ENCODE measurements around the gene MVP.
"Not testable (repeated sequence)": the region's sequence is repeated elsewhere in the genome, so short reads cannot be mapped to it uniquely, and the experiment has no call there.

MVP gene

DNA sequence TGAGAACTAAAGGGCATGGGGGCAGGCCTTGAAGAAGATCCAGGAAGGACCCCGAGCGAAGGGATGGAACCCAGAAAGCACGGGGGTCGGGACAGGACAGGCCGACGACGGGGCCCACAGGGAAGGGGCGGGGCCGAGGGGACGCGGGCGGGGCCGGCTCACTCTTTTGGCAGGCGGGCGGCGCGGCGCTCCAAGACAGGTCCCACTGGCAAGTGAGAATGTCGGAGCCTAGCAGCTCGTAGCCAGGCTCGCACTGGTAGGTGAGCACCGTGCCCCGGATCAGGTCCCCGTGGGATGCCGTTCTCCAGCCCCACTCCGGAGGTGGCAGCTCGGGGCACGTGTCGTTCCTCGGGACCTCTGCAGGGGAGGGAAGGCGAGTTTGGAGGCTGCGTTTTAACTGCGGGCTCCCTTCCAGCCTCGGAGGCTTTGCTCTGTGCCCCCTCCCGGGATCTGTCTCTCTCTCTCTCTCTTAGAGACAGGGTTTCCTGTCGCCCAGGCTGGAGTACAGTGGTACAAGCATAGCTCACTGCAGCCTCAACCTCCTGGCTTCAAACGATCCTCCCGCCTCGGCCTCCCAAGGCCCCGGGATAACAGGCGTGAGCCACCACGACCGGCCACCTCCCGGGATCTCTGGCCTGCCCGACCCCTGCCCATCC is 56.5 kb downstream of the MVP start:
- peak; percentile 70 for DNase-seq

DNA sequence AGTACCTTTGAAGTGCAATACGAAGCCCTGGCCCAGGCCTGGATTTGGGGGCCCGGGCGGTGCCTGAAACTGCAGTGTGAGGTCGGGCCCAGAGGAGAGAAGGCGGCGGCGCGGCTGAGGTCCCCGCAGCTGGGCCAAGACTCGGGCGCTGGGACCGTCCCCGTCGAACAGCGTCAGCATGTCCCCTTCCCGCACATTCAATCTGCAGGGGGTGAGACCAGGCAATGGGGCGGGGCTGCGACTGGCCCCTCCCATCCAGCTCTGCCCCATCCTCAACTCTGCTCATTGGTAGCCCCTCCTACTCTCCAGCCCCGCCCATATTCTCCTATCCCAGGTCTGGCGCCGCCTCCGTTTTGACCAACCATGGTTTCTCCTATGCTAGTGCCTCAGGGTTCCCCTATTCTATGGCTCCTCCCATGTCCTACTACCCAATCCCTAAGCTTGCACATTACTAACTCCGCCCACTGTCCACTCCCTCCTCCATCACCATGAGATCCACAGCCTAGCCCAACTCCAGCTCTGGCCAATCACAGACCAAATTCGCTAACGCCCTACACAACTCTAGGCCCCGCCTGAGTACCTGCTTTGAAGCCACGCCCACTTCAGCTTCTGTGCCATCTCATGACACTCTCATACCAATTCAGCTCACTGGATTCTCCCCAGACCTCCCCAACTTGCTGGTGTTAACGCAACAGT is 57.2 kb downstream of the MVP start:
- peak; percentile 92 for DNase-seq

DNA sequence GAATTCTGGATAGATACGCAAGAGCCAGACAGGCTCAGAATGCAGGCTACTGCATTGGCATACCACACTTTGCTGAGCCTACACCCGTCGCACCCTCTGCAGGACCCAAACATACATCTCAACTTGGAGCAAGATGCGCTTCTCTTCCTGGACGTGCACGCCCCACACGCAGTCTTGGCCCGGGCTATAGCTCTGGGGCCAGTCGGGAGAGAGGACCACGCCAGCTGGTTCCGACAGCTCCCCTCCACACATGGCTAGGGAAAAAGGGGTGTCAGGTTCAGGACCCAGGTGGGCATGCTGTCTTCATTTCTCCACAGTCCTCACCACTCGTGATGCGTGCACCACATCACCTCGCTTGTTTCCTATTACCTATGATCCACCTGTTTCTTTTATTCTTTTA is 57.9 kb downstream of the MVP start:
- no peak for DNase-seq

DNA sequence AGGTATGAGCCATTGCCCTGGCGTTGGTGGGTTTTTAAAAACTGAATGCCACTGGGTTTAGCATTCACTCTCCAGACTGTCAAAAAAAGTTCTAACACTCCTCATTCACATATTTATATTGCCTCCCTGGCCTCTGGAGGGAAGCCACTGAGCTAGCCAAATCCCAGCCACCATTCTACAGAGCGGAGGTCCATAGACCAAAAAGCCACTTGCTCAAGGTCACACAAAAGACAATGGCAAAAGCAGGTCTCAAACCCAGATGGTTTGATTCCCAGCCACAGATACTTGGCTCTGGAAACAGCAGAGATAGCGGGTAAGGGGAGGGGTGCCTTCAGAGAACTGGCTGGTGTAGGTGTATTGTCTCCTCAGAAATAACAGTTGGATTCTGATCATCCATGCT is 60.8 kb downstream of the MVP start:
- DNase-seq = no peak

DNA sequence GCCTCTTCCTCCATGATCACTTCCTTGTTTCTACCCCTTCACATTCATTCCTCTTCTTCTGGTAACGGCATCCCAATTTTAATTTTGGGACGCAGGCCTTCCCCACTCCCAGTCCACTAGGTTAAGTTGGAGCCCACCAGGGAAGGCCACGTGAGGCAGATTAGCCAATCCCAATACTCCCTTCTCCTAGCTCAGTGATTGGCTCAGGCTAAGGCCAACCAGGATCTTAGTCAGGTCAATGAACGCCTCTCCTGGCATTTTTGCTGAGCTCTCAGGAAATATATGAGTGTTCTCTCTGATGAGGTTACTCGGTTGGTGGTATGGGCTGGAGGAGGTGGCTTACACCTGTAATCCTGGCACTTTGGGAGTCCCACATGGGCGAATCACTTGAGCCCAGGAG is 63.7 kb downstream of the MVP start:
- no peak for DNase-seq

DNA sequence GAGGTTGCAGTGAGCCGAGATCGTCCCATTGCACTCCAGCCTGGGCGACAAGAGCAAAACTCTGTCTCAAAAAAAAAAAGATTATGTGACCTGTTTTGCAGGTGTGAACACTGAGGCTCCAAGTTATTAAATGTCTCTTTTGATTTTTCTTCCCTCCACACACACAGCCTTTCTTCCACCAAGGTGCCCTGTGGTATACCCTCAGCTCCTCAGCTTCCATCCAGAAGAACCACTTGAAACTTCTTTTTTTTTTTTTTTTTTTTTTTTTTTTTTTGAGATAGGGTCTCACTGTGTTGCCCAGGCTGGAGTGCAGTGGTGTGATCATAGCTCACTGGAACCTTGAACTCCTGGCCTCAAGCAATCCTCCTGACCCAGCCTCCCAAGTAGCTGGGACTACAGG is 69.1 kb downstream of the MVP start:
- DNase-seq = not testable (repeated sequence)

DNA sequence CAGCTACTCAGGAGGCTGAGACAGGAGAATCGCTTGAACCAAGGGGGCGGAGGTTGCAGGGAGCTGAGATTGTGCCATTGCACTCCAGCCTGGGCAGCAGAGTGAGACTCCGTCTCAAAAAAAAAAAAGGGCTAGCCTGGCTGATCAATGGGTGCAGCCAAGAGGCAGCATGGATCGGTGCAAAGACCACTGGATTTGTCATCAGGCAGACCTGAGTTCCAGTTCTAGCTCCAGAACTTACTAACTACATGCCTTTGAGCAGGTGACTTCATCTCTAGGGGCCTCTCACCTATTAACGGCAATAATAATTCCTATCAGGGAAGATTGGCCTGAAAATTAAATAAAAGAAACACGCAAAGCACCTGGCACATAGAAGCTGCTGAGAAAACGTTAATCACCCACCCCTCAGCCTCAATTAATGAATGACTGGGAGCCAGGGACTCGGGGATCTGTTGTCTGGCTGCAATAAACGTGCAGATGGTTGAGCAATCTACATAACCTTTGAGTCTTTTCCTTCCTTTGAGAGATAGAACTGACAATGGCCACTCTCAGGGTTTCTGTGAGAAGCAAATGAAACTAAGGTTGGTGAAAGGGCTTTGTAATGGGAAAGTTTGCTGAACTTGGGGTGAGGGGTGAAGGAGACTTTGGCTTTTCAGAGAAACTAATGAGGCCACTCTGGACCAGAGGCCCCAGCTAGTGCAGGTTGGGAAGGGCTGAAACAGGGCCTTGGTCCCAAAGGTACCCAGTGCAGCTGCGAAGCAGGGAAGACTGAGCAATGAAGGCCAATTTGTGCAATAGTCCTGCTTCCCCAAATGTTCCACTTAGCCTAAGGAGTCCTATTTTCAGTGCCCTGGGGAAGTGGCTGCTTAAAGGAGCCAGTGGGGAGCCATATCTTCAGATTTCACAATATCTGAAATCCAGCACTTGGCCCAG is 71.5 kb downstream of the MVP start:
- DNase-seq = no peak

DNA sequence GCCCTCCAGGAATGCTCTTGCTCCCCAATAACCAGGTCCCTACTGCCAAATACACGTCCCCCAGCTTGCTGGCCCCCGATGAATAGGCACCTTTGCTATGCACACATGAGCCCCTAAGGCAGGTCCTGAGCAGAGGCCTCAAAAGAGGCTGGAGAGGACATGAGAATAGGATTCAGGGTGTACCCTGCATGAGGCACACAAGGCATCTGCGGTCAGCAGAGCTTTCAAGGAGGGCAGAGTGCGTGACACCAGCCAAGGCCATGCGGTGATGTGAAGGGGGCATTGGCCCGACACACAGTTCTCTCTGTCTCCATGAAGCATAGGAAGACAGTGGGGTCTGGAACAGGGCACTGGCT is 72.2 kb downstream of the MVP start:
- no peak for DNase-seq

DNA sequence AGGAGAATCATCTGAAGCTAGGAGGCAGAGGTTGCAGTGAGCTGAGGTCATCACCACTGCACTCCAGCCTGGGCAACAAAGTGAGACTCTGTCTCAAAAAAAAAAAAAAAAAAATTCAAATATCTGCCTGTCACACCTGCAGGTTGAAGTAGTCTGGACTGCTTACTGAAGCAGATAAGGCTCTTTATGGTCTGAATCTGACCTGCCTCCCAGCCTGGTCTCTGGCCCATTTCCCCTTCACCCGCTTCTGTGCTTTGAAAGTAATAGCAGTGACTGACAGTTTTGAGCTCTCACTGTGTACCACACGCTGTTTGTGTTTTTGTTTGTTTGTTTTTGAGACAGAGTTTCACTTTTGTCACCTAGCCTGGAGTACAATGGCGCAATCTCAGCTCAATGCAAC is 73.3 kb downstream of the MVP start:
- no peak for DNase-seq

DNA sequence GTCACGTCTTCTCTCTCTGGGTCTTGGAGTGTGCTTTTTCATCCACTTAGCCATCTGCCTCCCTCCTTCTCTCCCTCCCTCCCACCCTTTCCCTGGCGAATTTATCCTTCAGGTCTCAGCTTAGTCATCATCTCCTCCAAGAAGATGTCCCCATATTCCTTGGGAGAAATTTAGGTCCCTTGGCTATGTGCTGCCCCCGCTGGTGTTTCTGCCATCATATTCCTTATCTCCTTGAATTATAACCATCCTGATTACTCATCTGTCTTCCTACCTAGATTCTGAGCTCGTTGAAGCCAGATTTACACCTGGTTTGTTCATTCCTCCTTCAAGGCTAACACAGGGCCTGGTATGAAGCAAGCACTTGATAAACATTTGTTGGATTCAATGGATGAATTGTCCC is 74.1 kb downstream of the MVP start:
- DNase-seq = no peak

DNA sequence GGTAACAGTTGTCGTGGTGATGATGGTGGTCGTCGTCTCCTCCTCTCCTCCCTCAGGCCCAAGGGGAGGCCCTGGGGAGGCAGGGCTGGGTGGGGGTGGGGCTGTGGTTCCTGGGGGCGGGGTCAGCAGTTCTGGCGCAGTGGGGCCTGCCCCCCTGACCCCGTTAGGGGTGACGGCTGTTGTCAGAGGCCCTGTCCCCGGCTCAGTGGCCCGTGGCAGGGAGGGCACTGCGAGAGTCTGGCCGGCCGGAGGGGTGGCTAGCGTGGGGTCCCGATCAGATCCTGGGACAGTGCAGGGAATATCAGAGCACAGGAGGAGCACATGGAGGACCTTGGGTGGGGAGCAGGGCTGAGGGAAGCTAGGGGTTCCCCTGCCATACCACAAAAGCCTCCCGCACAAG is 76.6 kb downstream of the MVP start:
- no peak for DNase-seq

DNA sequence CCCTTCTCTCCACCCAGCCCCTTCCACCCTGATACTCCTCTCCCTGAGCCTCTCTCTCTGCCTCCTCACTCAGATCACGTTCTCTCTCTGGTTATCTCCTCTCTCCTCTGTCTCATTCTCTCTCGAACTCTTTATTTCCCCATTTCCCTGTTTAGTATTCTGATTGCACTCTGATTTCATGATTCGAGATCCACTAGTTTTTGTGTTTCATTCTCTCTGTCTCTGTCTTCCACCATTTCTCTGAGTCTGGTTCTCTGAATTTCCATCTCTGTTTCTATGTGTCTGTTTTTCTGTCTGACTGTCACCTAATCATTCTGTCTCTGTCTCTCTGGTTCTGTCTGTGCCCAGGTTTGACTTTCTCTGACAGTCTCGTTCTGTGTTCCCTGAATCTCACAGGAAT is 77.1 kb downstream of the MVP start:
- DNase-seq = no peak
